GM03348 (cell line): Measurements from ENCODE around the gene DIP2C.

ENCODE experiments used
- DNase-seq: peaks from one replicate; pipeline ENCODE4 v3.0.0; 2012; ENCODE audit warnings: low spot score

The DIP2C gene

DNA sequence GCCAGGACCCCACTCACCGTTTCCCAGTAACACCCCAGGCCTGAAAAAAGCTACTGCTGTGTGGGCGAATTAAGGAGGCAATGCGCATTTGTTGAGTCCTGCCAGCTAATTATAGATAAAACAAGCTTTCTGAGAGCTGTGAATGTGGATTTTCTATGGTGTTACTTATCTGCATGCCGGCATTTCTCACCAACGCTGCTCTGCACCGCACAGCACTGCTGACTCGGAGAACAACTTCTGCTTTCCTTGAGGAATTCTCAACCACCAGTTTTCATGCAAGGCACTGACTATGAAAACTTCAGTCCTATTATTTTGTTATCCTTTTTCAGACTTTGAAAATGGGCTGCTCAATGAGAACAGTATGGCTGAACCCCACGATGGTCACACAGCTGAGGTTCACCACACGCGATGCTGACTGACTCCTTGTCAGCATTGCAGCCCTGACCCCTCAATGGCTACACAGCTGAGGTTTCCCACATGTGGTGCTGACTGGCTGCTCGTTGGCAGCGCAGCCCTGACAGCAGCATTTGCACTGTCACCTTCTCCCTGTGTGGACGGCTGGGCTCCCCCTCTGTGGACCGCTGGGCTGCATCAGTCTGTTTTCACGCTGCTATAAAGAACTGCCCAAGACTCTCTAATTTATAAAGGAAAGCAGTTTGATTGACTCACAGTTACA is 190.6 kb downstream of the DIP2C start:
- DNase-seq, result no peak

GRCh38 chr10:497898-498451 is 191.5 kb downstream of the DIP2C start:
- no peak for DNase-seq

DNA sequence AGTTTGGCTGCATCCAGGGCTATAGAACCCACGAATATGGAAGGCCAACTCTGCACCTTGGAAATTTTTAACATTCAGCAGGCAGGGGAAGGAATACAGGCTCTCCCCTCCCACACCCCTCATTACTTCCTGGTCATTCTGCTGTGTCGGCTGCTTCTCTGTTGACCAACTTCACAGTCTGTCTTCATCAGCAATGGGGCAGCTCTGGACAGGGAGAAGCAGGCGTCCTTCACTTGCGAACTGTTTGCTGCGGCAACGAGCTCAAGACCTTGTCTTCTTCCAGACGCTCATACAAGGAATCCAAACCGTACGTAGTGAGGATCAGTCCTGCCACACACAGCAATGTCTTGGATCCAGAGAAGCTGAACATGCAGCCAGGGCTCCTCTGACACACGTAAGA is 192.2 kb downstream of the DIP2C start:
- no peak for DNase-seq

GRCh38 chr10:494556-494955 is 194.9 kb downstream of the DIP2C start:
- DNase-seq, result no peak

- no peak for DNase-seq
Measured at GRCh38 chr10:494149-494542, 195.3 kb downstream of the DIP2C start.

DNA sequence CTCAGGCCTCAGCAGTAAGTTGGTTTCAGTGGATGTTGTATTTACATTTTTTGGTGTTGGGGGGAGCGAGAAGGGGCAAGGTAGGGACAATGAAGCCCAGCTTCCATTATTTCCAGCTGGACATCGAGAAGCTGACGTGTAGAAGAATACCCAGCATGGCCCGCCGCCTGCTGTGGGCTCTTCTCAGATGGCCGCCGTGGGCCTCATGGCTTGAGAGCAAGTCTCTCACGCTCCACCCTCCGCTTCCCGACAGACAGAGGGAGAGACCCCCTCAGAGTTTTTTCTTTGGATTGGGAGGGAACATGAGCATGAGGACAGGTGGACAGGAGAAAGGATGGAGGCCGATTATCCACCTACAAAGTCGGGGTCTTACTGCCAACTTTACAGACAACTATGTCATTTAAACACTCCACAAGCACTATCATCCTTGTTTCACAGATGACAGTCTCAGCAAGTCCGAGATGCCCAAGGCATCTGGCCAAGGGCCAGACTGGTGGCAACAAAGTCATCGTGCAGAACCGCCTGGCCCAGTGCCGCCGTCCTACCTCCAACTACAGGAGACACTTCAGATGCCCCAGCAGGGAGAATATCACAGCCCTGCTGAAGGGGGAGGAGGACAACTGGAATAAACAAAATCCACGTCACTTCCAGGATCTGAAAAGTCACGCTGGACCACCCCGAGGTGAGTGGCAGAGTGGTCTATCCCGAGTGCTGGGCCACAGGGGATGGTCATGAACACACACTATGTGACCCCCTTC is 195.9 kb downstream of the DIP2C start:
- no peak for DNase-seq

DNA sequence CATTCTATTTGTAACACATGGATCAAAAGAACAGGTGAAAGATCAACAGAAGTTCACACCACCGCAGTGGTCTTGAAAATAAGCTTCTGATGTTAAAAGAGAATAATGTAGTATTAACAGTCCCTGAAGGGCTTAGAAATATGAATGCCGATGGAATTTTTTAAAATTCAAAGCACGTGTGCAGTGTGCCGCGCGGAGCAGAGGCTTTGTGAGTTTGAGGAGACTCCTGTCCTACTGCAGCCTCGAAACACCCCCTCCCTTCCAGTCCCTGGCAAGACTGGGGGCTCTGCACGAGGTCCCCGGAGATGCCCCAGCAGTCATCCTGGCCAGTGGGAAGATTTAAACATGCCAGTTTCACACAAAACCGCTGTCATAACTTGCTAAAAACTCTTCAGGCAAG is 196.6 kb downstream of the DIP2C start:
- DNase-seq, result no peak

- DNase-seq, result no peak
Measured at GRCh38 chr10:491667-492424, 197.6 kb downstream of the DIP2C start.

DNA sequence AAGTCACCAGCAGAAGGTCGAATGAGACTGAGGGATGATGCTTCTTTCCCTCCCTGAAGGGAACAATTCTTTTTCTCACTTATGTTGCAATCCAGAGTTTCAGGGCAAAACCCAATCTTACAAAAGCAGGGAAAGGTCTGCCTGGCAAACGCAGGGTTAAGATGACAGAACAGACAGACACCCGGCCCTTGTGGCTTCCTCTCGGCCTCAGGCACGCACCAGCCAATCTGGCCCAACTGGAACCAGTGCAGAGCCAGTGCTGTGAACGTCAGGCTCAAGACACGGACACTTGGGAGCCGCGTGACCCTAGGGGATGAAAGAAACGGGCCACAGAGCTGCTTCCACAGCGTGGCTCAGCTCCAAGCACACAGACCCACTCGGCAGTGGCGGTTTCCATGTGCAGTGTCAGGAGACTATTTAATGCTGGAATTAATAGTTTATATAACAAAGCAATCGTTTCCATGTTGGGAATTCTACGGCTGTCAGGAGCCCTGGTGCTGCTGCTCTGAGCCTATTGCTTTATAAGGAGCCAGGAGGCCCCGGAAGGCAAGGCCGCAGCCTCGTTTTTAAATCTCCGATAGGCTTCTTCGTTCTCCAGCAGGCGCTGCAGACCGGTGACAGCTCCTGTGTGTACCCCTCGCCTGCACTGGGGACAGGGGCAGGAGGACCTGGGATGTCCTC is 198.4 kb downstream of the DIP2C start:
- DNase-seq, result peak; percentile 85

DNA sequence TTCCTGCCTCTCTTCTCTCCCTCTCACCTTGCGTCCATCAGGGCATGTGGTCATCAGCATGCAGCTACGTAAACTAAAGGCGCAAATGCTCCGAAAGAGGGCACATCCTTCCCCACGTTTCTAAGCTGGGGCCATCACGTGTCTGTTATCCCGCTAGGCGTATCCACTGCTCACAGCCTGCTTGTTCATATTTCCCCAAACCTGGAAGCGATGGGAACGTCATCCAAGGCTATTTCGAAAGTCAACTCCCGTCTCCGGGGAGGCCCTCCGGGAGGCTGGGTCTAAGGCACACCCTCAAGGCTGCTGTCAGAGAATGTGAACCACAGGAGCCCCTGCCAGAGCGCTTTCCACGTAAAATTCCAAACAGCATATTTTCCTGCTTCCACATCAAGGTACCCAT is 199.2 kb downstream of the DIP2C start:
- peak; percentile 54 for DNase-seq

DNA sequence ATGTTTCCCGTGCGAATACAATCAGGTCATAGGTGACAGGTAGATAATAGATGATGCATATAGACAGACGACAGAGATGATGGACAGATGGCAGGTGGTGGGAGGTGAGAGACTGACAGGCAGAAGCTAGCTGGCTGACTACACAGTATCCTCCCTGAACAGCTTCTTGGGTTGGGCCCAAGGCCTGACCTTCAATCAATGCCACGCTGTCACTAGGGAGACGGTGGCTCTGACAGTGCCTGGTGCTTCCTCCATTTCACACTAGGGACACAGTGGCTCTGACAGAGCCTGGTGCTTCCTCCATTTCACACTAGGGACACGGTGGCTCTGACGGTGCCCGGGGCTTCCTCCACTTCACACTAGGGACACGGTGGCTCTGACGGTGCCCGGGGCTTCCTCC is 200.1 kb downstream of the DIP2C start:
- no peak for DNase-seq

DNA sequence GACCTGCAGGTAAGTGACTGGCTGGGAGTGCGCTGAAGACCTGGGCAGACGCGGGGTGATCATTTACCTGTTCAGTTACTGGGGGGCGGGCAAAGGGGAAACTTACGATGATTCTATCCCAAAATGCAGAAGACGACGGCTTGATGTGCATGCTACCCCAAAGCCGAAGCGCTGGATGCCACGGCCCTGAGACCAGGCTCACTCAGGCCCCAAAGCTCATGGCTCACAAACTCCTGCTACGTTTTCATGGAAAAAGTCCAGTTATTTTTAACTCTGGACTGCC is 200.6 kb downstream of the DIP2C start:
- no peak for DNase-seq

GRCh38 chr10:488081-488932 is 201.2 kb downstream of the DIP2C start:
- no peak for DNase-seq

DNA sequence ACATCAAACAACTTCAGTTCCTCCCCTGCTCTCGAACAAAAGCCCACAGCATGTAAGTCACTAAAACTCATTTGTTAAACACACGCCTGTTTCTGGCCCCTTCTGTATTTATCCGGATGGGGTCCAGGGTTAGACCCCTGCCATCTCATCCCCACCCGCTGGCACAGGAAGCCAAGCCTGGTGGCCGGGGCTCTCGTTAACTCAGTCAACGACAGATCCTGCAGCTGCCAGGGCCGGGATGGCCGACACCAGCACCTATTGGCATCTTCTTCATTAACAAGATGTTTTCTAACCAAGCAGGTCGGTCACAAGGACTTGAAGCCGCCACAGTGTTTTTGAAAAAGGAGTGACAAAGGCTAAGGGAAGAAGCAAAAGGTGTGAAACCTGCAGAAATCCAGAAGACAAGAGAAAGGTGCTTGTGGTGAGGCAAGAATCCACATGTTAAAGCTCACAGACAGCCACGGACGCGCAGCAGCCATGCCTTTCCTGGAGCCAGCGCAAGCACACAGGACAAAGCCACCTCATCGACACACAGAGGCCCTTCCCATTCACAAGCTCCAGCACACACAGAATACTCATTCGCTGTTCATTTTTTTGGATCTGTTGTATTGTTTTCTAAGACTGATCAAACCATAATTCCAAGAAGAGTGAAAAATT is 202.7 kb downstream of the DIP2C start:
- DNase-seq, result no peak

DNA sequence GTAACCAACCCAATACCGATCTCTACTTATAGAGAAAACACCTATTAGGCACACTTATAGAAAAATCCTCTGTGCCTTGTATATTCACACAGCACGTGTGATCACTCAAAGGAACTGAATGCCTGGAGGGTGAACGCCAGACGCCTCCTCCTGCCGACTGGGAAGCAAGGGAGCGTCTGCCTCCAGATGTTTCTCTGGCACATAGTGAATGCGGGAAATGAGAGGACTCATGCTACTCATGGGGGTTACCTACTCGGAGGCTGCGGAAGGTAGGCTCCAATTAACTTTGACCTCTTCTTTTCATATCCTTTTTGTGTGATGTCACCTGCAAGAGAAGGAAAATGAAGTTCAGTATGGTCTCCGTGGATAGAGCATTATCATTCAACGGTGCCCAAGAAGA is 203.3 kb downstream of the DIP2C start:
- DNase-seq, result no peak

- DNase-seq, result no peak
Measured at GRCh38 chr10:485776-486175, 203.7 kb downstream of the DIP2C start.

GRCh38 chr10:484925-485661 is 204.4 kb downstream of the DIP2C start:
- no peak for DNase-seq

GRCh38 chr10:484441-484924 is 205.0 kb downstream of the DIP2C start:
- no peak for DNase-seq

DNA sequence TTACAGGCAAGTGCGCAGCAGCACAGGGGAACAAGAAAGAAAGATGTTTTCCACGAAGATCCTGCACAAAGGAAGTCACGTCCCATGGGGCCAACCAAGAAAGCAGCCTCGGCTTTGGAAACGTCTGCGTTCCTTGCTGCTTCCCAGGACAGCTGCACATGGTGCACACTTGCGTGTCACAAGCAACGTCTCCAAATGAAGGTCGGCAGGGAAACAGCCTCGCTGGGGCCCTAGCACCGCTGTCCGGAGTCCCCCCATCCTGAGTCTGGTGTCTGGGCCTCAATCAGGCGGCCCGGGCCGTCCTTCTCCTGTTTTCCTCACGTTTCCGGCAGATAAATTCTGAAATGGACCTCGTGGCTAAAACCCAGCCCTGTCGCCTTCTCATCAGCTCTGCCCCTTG is 206.2 kb downstream of the DIP2C start:
- no peak for DNase-seq

DNA sequence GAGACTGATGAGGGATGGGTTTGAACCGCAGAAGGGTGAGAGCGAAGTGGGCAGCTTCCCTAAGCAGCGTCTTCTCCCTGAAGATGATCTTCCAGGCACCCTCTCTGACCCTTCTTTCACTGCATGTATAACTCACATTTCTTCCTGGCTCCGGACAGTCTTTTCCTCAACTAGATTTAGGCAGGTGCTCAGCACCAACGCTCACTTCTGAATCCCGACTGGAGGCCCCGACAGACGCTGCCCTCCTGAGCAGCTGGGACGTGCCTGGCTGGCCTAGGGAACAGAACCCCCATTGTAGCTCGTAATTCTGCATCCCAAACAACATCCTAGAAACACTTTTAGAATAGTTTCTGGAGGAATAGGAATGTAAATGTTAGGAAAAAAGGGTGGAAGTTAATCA is 206.6 kb downstream of the DIP2C start:
- DNase-seq, result no peak
